Activated CD8-positive, alpha-beta T cell treated with anti-CD3 and anti-CD28 coated beads for 36 hours (primary cell): ENCODE results near the gene CCDC142. TPM values are rescaled to one million over a fixed set of nuclear protein-coding genes. Genes with fewer than 3 reads are reported as not detected.

Source experiments
- ATAC-seq: fragments of 200-7000 bp; cut with Tn5 transposase; one replicate; pipeline ENCODE4 v1.10.0; 2021; ENCODE audit warnings: mild to moderate bottlenecking, moderate library complexity
- CTCF ChIA-PET: fragments of 350-600 bp; sonication (Branson Sonifier 250); formaldehyde crosslinking; loops from one replicate; lab custom pipeline; 2021; ENCODE audit warnings: antibody characterized with exemption; lab: Charles Lee
- POLR2A ChIA-PET: fragments of 350-600 bp; sonication (Branson Sonifier 250); formaldehyde crosslinking; loops from one replicate; lab custom pipeline; 2021; ENCODE audit warnings: antibody characterized with exemption; lab: Charles Lee
- DNase-seq: peaks from one replicate; pipeline ENCODE4 v3.0.0-alpha.2; 2020
- H3K27ac Mint-ChIP-seq: one replicate; pipeline ENCODE4 v1.8.0; 2021; ENCODE audit warnings: mild to moderate bottlenecking, mixed read lengths
- H3K27me3 Mint-ChIP-seq: one replicate; pipeline ENCODE4 v1.8.0; 2021; ENCODE audit warnings: mixed read lengths
- H3K36me3 Mint-ChIP-seq: one replicate; pipeline ENCODE4 v1.8.0; 2021; ENCODE audit warnings: low read depth, mixed read lengths
- H3K4me1 Mint-ChIP-seq: one replicate; pipeline ENCODE4 v1.8.0; 2021; ENCODE audit warnings: low read depth, mixed read lengths
- H3K4me3 Mint-ChIP-seq: one replicate; pipeline ENCODE4 v1.8.0; 2021; ENCODE audit warnings: mild to moderate bottlenecking, moderate library complexity, mixed read lengths
- H3K9me3 Mint-ChIP-seq: one replicate; pipeline ENCODE4 v1.8.0; 2021; ENCODE audit warnings: mixed read lengths
- intact Hi-C: fragments of 100-400 bp; cut with micrococcal nuclease; formaldehyde crosslinking; loops from one replicate; pipeline ENCODE4 v1.10.0; 2022
- total RNA-seq, 2 experiments: library from RNA; stranded (reverse); gene quantifications; one replicate each; pipeline ENCODE4 v1.2.3, GENCODE V29; 2021
- TF ChIP-seq, protein P1 (sequence below): fragments of 200-600 bp; IDR thresholded peaks from one replicate; pipeline ENCODE4 v1.8.0; 2022; ENCODE audit warnings: antibody characterized with exemption, mild to moderate bottlenecking

The CCDC142 gene
- total RNA-seq, 2 experiments from 2014 or later = 7.2 to 10.3 TPM

DNA sequence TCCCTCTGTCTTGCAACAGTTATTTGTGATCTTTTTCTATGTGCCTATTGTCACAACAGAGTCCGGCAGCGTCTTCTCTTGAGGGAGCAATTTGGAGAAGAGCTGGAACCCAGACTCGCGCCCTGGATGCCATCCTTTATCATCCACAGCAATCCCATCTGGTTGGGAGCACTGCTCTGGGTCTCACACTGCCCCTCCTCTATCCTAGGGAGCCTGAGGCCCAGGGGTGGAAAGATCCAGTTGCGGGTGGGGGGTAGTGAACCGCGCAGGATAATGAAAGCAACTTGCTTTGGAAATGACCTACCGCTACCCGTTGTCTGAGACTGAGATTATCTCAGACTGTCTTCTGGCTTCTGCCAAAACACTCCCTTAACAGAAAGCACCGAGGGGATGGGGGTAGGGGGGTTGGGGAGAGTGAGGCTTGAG, 23.8 kb downstream of the CCDC142 start:
- intact Hi-C loops = no loop called here
- ChIA-PET CTCF (interaction anchor here (0.7 to 4.1 kb wide), 8 partner anchors 9 to 130 kb away, joined by 3 to 30 read pairs (median 5); partner anchors contain the start of genes AUP1, CCDC142, HTRA2 and TTC31), POLR2A (interaction anchor here (1.0 to 5.6 kb wide), 9 partner anchors 8 to 74 kb away, joined by 3 to 48 read pairs (median 14); partner anchors contain the start of genes AUP1, C2orf81, CCDC142 and HTRA2)
- Mint-ChIP-seq H3K27ac (peak overlapping the region; percentile 99), H3K9me3 (no peaks in the 10 kb centered on the region), H3K4me1 (peaks cover 44% of the 10 kb centered on the region), H3K36me3 (peaks cover 25% of the 10 kb centered on the region), H3K27me3 (no peaks in the 10 kb centered on the region), H3K4me3 (peak overlapping the region; percentile 98)
- TF ChIP-seq, protein P1, sequence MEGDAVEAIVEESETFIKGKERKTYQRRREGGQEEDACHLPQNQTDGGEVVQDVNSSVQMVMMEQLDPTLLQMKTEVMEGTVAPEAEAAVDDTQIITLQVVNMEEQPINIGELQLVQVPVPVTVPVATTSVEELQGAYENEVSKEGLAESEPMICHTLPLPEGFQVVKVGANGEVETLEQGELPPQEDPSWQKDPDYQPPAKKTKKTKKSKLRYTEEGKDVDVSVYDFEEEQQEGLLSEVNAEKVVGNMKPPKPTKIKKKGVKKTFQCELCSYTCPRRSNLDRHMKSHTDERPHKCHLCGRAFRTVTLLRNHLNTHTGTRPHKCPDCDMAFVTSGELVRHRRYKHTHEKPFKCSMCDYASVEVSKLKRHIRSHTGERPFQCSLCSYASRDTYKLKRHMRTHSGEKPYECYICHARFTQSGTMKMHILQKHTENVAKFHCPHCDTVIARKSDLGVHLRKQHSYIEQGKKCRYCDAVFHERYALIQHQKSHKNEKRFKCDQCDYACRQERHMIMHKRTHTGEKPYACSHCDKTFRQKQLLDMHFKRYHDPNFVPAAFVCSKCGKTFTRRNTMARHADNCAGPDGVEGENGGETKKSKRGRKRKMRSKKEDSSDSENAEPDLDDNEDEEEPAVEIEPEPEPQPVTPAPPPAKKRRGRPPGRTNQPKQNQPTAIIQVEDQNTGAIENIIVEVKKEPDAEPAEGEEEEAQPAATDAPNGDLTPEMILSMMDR = no peak
- DNase-seq = no peak
- no peak for ATAC-seq

GRCh38 chr2:74458132-74458937, 24.5 kb downstream of the CCDC142 start, which contains the start of gene WBP1:
Gene WBP1 (plus strand): TSS chr2:74458438. CDS start chr2:74458603, 165 bp downstream.
- Mint-ChIP-seq H3K4me1 (peaks cover 42% of the 10 kb centered on the region), H3K27me3 (no peaks in the 10 kb centered on the region), H3K27ac (peak within 1 kb of the TSS; percentile 99), H3K36me3 (peaks cover 25% of the 10 kb centered on the region), H3K9me3 (no peaks in the 10 kb centered on the region), H3K4me3 (peak within 1 kb of the TSS; percentile 98)
- ChIA-PET POLR2A (interaction anchor here (1.0 to 5.6 kb wide), 11 partner anchors 9 to 73 kb away, joined by 3 to 48 read pairs (median 10); partner anchors contain the start of genes AUP1, C2orf81, CCDC142 and HTRA2), CTCF (interaction anchor here (0.8 to 4.1 kb wide), 10 partner anchors 9 to 209 kb away, joined by 3 to 30 read pairs (median 5); partner anchors contain the start of genes AUP1, CCDC142, HTRA2 and MRPL53)
- TF ChIP-seq, protein P1 = no peak
- intact Hi-C loops = no loop called here
- ATAC-seq (peak; percentile 84), DNase-seq (peak; percentile 100)

- peak; percentile 46 for ATAC-seq
- Mint-ChIP-seq H3K27me3 (no peaks in the 10 kb centered on the region), H3K4me1 (peaks cover 44% of the 10 kb centered on the region), H3K36me3 (peaks cover 20% of the 10 kb centered on the region), H3K9me3 (no peaks in the 10 kb centered on the region), H3K4me3 (peak overlapping the region; percentile 98), H3K27ac (peak overlapping the region; percentile 99)
- intact Hi-C loops = no loop called here
- TF ChIP-seq, protein P1 = no peak
- DNase-seq = peak; percentile 90
- CTCF ChIA-PET = interaction anchor here (0.9 to 4.1 kb wide), 8 partner anchors 9 to 208 kb away, joined by 3 to 40 read pairs (median 8); partner anchors contain the start of genes AUP1, CCDC142, HTRA2 and MRPL53
- POLR2A ChIA-PET = interaction anchor here (1.0 to 5.6 kb wide), 11 partner anchors 10 to 73 kb away, joined by 3 to 48 read pairs (median 10); partner anchors contain the start of genes AUP1, C2orf81, CCDC142 and HTRA2
These were observed 25.2 kb downstream of the CCDC142 start for GRCh38 chr2:74457549-74458131.

DNA sequence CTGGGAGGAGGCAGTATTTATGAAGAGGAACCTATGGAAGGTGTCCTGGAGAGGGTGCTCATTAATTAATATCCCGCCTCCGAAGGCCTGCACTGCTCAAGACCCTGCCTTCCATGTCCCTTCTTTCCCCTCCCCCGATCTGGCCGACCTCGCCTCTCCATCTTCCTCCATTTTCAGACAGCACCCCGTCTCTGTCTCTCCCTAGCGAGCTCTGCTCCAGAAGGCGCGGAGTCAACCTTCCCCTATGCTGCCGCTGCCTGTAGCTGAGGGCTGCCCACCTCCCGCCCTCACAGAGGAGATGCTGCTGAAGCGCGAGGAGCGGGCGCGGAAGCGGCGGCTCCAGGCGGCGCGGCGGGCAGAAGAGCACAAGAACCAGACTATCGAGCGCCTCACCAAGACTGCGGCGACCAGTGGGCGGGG, 25.7 kb downstream of the CCDC142 start:
- no peak for ATAC-seq
- POLR2A ChIA-PET = interaction anchor here (0.8 to 5.6 kb wide), 9 partner anchors 8 to 73 kb away, joined by 3 to 48 read pairs (median 5); partner anchors contain the start of genes AUP1, C2orf81, CCDC142 and HTRA2
- intact Hi-C loops = no loop called here
- no peaks in the 10 kb centered on the region for H3K27me3 Mint-ChIP-seq
- no peak for DNase-seq
- H3K36me3 Mint-ChIP-seq = peaks cover 18% of the 10 kb centered on the region
- H3K27ac Mint-ChIP-seq = peak overlapping the region; percentile 97
- TF ChIP-seq, protein P1 = no peak
- H3K4me3 Mint-ChIP-seq = peak overlapping the region; percentile 98
- peaks cover 47% of the 10 kb centered on the region for H3K4me1 Mint-ChIP-seq
- H3K9me3 Mint-ChIP-seq = no peaks in the 10 kb centered on the region
- CTCF ChIA-PET = interaction anchor here (0.9 to 4.1 kb wide), 7 partner anchors 14 to 207 kb away, joined by 3 to 40 read pairs (median 5); partner anchors contain the start of genes AUP1, CCDC142, HTRA2 and TTC31
